GM13977 (cell line): ENCODE measurements around the gene RAPGEF2.
A peak's percentile ranks its signal among the peaks of the same experiment; 100 is the strongest.
"Not testable (repeated sequence)": the region's sequence is repeated elsewhere in the genome, so short reads cannot be mapped to it uniquely, and the experiment has no call there.

Source experiments
- DNase-seq: peaks from one replicate; pipeline ENCODE4 v3.0.0; 2012; ENCODE audit warnings: low spot score
- in situ Hi-C: fragments of 300-500 bp; cut with MboI; formaldehyde crosslinking; loops from one replicate; pipeline ENCODE4 v1.12.0; 2022; ENCODE audit warnings: low sequenced_read_pairs, low pct_unique_long_range_greater_than_20kb, mixed read lengths, inconsistent platforms; ENCODE audit not compliant: unreplicated experiment
- TF ChIP-seq, protein P1 (sequence below): IDR thresholded peaks from 2 replicates; pipeline ENCODE4 v1.5.1; 2012; ENCODE audit warnings: mild to moderate bottlenecking, control low read depth; ENCODE audit not compliant: insufficient read depth; ENCODE audit errors: extremely low read depth, missing control alignments

The RAPGEF2 gene

DNA sequence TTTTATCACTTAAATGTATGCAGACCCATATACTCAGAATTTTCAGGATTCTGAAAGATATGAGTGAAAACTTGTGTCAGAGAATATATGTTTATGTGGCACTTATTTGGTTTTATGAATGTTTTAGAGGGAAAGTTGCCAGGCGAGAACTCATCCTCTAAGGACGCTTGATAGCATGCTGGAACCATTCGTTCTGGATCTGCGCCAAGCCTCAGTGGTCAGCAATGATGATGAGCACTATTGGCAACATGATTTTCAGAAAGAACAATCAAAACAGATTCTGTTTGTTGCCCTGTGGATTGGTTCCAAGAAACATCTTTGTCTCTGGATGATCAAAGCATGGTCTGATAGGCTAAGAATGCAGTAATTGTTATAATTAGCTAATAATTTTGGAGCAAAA lies 32.1 kb upstream of the RAPGEF2 start:
- in situ Hi-C loops, result no loop called here
- TF ChIP-seq, protein P1, sequence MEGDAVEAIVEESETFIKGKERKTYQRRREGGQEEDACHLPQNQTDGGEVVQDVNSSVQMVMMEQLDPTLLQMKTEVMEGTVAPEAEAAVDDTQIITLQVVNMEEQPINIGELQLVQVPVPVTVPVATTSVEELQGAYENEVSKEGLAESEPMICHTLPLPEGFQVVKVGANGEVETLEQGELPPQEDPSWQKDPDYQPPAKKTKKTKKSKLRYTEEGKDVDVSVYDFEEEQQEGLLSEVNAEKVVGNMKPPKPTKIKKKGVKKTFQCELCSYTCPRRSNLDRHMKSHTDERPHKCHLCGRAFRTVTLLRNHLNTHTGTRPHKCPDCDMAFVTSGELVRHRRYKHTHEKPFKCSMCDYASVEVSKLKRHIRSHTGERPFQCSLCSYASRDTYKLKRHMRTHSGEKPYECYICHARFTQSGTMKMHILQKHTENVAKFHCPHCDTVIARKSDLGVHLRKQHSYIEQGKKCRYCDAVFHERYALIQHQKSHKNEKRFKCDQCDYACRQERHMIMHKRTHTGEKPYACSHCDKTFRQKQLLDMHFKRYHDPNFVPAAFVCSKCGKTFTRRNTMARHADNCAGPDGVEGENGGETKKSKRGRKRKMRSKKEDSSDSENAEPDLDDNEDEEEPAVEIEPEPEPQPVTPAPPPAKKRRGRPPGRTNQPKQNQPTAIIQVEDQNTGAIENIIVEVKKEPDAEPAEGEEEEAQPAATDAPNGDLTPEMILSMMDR, result no peak
- no peak for DNase-seq

DNA sequence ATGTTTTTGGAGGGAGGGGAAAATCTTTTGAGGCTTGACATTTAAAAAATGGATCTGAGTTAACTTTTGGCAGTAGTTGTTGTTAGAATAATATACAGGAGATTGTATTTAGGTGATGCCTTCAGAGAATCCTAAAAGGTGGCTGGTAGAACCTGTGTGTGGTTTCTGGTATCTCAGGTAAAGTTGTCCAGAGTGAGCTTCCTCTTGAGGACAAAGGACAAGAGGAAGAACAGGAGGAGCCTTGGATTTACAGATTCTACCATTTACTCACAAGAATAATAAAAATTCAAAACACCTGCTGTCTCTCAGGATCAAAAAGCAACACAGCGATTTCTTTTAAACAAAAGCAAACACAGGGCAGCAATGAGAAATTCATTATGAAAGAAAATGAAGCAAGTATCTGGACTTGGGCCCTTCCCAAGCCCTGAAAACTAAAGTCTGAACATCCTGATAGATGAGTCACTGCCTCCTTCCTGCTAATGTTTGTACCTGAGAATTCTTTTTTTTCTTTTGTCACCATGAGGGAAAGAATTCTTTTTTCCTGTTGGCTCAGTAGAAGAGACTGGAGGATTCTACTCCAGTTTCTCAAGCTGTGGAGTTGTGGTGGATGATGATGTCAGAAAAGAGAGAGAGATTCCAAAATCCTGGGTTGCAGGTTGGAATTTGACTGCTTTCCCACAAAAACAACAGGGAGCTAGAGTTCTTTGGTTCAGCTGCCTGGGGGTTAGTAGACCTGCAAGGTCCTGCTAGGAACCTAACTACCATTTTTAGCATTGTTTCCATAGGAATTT lies 31.5 kb upstream of the RAPGEF2 start:
- no peak for DNase-seq
- in situ Hi-C loops, result no loop called here
- TF ChIP-seq, protein P1, result no peak

GRCh38 chr4:159071969-159072765 lies 30.7 kb upstream of the RAPGEF2 start:
- TF ChIP-seq, protein P1, result no peak
- in situ Hi-C loops, result no loop called here
- no peak for DNase-seq

- TF ChIP-seq, protein P1, result no peak
- in situ Hi-C loops, result no loop called here
- DNase-seq, result no peak
Measured at GRCh38 chr4:159075531-159075932, 27.3 kb upstream of the RAPGEF2 start.

- in situ Hi-C loops, DNase-seq: not testable (repeated sequence)
Measured at GRCh38 chr4:159077018-159077417, 25.9 kb upstream of the RAPGEF2 start.

DNA sequence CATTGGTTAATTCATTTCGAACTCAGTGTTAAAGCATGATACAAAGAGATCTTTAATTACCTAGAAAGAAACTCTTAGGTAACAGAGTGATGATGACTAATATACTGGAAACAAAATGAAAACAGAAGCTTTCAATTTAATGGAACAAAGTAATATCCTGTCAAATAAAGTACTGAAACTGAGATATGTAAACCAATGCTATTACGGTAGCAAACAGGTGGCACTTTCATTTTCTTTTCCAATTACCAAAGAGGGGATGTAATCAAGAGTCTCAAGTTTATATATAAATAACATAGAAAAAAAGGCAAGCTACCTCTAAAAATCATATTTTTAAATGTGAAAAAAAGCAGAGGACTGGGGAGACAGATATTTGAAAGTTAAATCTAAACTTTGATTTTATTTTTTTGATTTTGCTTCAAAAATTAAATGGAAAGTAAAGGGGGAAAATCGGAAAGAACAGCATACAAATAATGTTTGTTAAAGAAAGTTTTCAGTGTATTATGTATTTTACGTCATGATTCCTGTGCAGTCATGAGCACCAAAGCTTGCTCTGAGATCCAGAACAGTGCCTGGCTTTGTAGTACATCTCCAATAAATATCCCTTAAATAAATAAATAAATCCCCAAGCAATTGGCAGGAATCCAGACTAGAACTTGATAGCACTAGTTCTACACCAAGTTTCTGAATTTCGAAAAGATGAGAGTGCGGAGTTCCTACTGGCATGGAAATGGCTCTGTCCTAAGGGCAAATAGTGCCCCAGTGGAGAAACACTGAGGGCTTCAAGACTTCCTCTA lies 25.0 kb upstream of the RAPGEF2 start:
- peak; percentile 79 for DNase-seq
- in situ Hi-C loops, result no loop called here
- TF ChIP-seq, protein P1, result no peak
